ENCODE results near the gene DELE1. TPM values are rescaled to one million over a fixed set of nuclear protein-coding genes. Genes with fewer than 3 reads are reported as not detected.
A peak's percentile ranks its signal among the peaks of the same experiment; 100 is the strongest.
"Not testable (repeated sequence)": the region's sequence is repeated elsewhere in the genome, so short reads cannot be mapped to it uniquely, and the experiment has no call there.

The DELE1 gene
- total RNA-seq, 1 donor from 2014 or later, result 43.4 TPM

DNA sequence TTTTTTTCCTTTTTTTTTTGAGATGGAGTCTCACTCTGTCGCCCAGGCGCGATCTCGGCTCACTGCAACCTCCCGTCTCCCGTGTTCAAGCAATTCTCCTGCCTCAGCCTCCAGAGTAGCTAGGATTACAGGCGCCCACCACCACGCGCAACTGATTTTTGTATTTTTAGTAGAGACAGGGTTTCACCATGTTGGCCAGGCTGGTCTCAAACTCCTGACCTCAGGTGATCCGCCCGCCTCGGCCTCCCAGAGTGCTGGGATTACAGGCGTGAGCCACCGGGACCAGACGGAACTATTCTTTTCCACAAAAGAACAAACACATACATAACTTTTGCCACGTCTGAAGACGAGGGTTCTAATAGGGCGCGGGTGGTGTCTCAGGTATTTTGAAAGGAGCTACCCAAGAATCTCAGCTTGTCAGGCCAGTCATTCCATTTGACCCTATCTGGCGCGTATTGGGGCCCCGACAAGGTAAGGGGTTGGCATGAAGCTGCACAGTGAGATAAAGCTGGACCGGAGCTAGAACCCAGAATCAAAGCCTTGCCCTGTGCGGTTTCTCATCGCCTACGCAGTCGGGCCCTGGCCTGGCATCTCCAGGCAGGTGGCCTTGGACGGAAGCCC is 734 bp upstream of the DELE1 start:
- not testable (repeated sequence) for DNase-seq (ENCODE audit: low read depth in 2 of 2)

DNA sequence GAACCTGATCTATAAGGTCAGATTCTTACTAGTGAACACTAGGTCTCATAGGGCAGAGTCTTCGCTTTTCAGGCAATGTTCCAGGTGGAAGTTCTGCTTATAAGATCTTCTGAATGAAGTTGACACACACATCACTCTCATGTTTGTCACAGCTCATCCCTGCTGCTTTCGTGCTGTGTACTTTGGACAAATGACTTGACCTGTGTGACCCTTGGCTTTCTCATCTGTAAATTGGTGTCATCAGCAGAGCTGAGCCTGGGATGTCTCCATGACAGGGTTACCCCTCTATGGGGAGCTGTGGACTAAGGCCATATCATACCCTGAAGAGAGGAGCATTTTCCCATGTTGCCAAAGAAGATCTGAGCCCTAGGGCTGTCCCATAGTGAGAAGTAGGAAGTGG is 2.8 kb downstream of the DELE1 start:
- no peak for DNase-seq (ENCODE audit: low read depth in 2 of 2)

DNA sequence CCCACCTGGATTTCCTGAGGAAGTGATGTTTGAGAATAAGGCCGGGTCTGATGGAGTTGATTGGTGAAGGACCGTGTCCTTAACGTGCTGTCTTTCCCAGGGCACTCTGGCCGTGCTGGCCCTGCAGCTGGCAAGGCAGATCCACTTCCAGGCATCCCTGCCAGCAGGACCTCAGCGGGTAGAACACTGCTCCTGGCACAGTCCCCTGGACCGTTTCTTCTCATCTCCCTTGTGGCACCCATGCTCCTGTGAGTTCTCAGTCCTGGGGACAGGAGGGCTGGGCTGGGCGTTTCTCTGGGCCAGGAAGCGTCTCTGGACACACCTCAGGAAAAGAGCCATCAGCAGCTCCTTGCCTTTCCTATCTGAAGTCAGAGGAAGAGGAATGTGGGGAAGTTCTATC is 4.4 kb downstream of the DELE1 start:
- DNase-seq (ENCODE audit: low read depth in 2 of 2), result no peak

DNA sequence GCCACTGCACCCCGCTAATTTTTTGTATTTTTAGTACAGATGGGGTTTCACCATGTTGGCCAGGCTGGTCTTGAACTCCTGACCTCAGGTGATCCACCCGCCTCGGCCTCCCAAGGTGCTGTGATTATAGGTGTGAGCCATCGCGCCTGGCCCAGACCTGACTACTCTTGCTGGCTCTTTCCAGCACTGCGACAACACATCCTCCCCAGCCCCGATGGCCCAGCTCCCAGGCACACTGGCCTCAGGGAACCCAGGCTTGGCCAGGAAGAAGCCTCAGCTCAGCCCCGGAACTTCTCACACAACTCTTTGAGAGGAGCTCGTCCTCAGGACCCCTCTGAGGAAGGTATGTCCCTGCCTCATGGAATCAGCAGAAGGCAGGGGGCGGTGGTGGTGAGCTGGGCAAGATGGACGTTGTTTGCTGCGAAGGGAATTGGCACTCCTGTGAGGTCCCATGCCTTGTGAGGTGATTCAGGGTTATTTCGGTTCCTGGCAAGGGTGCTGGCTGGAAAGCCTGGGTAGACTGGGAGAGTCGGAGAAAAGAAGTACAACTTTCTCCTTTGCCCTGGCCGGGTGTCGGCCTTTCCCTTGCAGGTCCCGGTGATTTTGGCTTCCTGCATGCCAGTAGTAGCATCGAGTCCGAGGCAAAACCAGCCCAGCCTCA is 5.9 kb downstream of the DELE1 start:
- DNase-seq (ENCODE audit: low read depth in 2 of 2), result no peak

DNA sequence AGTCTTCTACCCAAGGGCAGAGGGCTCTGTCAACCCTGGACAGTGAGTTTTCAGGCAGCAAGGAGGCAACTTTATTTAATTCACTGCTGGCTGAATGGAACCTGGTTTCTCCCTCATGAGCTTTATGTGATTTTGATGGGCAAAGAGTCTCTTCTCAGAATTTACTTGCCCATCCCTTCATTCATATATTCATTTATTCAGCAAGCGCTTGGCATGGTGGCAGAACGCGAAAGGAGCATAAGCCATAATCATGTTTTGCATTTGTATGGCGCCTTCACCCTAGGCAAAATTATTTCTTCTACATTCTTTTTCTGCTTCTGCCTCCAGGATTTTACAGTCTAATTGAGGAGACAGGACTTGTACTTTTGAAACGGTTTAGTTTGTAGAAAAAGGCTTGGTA is 8.0 kb downstream of the DELE1 start:
- no peak for DNase-seq (ENCODE audit: low read depth in 2 of 2)

DNA sequence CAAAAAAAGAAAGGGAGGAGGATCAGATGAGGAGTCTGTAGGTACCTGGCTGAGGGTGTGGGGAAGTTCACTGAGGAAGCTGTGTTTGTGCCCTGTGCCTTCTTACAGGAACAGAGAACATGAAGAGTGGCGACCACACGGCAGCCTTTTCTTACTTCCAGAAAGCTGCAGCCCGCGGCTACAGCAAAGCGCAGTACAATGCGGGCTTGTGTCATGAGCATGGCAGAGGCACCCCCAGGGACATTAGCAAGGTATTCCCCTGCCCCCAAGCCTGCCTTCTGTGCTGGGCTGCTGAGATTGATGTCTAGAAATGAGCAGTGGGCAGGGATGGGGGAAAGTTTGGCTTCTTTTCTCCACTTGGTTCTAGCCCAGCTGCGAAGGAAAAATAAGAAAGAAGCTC is 9.5 kb downstream of the DELE1 start:
- no peak for DNase-seq (ENCODE audit: low read depth in 2 of 2)

DNA sequence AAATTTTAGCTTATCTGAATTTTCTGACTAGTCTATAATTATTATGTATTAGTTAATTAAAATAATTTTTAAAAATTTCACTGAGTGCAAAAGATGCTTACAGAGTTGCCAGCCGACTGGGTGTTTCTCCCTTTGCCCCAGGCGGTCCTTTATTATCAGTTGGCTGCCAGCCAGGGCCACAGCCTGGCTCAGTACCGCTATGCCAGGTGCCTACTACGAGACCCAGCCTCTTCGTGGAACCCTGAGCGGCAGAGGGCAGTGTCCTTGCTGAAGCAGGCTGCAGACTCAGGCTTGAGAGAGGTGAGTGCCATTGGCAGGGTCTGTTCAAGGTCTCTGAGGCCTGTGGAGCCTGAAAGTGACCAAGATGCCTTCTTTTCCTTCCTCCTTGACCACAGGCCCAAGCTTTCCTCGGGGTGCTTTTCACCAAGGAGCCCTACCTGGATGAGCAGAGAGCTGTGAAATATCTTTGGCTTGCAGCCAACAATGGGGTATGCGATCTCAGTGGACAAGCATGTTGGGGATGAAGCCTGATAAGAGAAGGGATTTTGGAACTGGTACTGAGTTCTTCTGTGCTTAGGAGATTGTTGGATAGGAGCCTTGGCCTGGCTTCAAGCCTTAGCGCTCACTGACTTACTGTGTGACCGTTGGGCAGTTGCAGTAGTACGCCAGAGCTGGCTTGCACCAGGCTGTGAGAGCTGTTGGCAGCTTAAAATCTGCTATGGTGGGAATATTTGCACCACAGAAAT is 10.6 kb downstream of the DELE1 start:
- no peak for DNase-seq (ENCODE audit: low read depth in 2 of 2)

DNA sequence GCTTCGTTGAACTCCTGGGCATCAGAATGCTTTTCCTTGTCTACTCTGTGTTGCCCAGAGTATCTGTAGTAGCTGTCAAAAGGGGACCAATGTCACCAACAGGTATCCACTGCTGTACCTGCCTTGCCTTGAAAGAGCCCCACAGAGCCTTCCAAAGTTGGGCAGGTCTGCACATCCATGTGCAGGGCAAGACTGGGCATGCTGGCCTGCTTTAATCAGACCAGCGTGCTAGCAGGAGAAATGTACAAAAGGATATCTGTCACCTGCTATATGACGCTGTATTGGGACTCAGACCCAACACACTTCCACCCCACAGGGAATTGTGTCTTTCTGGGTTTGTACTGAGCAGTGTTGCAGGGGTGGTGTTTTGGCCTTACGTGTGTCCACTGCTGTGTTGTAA is 11.9 kb downstream of the DELE1 start:
- DNase-seq (ENCODE audit: low read depth in 2 of 2), result no peak

DNA sequence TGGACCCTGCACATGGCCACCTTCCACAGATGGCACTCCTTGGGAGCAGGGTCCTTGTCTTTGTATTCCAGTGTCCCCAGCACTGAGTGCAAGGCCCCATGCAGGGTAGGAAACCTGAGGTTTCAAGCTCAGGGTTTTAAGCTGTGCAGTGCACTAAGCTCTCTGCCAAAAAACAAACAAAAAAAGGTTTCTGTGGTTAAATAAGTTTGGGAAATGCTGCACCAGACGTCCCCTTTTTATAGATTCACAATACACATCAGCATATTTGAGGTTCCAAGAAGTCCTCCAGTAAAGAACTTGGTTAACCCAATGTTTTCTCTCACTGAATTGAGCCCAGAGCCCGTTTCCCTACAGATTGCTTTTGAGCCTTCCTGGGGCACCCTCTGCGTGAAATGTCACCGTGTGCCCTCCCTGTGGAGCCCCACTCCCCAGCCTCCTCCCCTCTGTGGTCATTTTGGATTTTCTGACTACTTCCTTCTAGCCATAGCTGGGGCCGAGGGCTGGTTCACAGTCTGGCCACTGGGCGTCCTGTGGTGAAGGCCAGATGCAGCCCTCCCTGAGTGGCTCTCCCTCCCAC is 17.1 kb downstream of the DELE1 start:
- peak in 1 of 2 donors; percentile 44 for DNase-seq (ENCODE audit: low read depth in 2 of 2)

DNA sequence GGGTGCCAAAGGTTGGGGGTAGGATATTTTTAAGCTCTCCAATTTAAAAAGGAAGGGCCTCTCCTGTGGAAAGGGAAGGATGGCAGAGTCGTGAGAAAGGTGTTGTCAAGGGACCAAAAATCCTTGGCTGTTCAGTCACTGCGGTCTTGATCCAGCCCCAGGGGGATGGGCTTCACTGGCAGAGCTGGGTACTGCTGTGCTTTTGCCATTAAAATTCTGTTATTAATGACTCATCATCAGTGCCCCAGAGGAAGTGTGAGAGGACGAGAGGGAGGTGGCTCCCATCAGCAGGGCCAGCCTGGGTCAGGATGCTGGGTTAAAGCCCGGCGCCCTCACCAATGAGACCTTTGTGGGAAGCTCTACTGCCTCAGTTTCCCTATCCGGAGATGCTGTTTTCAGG is 17.6 kb downstream of the DELE1 start:
- peak in 1 of 2 donors; percentile 71 for DNase-seq (ENCODE audit: low read depth in 2 of 2)

DNA sequence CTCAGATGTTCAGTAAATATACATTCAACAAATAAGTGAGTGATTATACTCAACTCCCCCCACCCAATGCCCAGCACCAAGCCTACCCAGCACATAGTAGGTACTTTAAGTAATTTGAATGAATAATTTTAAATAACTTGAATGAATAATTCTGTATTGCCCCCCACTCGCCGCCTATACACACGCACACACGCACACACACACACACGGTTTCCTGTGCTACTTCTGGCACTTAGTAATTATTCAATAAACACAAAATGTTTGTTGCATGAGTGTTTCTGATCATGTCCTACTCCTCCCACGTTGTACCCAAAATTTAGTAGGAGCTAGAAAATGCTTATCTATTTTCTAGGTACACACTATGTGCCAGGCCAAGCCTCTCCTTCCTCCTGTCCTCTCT is 18.1 kb downstream of the DELE1 start:
- peak in 1 of 2 donors; percentile 25 for DNase-seq (ENCODE audit: low read depth in 2 of 2)

DNA sequence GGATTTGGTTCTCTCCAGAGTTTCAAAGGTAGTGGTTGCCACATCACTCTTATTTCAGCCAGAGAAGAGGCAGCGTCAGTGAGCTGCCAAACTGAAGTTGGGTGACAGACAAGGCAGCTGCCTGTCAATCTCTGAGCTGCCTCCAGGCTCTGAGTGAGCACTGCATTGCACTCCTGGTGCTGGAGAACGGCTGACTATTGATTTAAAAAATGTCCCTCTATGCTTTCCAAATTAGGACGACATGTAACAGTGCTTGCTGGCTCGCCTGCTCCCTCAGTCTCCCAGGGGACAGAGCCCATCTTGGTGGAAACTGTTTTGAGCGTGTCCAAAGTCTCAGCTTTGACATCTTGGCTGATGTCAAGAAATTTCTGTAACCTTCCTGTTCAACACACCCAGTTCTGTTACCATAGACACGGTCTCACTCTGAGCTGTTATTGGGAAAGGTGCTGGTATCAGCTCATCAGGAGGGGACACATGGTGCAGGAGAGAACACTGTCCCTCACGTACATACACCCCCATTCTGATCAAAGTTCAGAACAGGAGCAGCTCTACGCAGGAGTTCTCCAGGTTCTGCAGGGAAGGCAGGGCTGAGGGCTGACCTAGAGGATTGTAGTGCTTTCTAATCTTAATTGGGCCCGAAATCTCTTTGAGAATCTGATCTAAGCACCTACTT is 18.6 kb downstream of the DELE1 start:
- DNase-seq (ENCODE audit: low read depth in 2 of 2), result no peak

DNA sequence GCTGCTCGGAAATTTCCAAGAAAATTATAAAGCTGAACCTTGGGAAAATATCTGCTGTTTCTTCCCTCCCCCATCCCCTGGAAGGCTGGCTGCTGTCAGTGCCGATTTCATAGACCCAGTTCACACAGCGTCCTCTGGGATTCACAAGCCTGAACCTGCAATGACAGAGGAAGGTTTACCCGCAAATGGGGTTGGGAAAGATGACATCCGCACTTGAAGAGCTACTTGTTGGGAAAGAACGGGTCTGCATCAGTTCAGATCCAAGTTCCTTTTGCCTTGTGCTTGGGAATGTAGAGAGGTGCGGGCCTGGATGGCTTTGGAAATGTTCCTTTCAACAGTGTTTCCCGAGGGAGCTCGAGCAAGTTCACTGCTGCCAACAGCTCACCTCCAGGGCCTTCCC is 20.4 kb downstream of the DELE1 start:
- DNase-seq (ENCODE audit: low read depth in 2 of 2), result no peak

DNA sequence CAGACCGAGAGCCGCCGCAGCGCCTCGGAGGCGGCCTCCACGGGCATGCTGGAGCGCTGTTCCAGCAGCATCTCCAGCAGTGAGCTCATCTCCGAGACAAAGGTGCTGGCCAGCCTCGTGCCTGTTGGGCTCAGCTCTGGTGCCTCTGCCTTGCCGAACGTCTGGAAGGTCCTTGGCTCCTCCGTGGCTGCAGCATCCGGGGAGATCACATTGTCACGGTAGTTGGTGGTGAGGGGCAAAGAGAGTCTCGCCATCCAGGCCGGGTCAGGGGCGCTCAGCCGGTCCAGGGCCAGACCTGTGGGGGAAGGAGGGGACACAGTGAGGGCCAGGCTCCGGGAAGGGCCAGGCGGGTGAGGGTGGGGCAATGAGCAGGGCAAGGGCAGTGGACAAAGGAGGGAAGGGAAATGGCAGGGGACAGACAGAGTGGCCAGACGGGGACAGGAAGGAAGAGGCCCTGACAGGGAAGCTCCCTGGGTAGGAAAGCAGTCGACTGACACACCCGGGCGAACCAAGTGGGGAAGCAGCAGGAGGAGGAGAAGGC is 21.9 kb downstream of the DELE1 start:
- DNase-seq (ENCODE audit: low read depth in 2 of 2), result peak in 1 of 2 donors; percentile 29

DNA sequence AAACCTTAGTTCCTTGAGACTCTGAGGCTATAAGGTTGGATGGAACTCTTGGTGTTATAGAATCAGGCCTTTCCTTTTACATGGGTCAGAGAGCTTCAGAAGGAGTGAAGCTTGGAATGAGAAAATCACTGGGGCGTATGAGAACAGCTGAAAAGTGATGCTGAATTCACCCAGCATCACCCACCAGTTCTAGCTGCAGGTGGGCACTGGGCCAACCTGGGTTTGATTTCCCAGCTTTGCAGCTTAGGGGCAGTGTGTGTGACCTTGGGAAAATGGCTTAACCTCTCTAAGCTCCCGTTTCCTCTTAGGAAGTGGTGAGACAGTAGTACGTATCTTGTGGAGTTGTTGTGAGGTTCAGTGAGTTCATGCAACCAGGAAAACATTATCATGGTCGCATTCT is 23.6 kb downstream of the DELE1 start:
- peak in 1 of 2 donors; percentile 45 for DNase-seq (ENCODE audit: low read depth in 2 of 2)

DNA sequence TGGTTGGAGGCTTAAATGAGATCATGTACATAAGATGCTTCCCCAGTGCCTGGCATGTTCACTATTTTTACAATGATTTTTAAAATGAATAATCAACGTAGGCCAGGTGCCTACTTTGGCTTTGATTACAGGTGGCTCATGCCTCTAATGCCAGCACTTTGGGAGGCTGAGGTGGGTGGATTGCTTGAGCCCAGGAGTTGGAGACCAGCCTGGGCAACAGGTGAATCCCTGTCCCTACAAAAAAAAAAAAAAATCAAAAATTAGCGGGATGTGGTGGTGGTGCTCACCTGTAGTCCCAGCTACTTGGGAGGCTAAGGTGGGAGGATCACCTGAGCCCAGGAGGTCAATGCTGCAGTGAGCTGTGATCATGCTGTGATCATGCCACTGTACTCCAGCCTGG is 25.1 kb downstream of the DELE1 start:
- no peak for DNase-seq (ENCODE audit: low read depth in 2 of 2)

DNA sequence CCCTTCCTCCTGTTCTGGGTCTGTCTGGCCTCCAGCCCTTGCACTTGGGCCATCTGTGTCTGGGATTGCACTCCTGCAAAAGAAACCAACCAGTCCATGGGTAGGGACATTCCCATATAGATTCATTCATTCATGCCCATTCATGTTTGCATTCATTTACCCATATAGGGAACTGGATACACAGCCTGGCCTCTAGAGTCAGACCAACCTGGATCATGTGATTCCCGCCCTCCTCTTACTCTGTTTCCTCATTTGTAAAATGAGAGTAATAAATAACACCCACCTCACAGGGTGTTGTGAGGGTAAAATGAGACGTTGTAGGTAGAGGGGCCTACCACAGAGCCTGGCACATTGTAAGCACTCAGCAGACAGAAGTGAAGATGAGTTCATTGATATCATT is 25.8 kb downstream of the DELE1 start:
- no peak for DNase-seq (ENCODE audit: low read depth in 2 of 2)

DNA sequence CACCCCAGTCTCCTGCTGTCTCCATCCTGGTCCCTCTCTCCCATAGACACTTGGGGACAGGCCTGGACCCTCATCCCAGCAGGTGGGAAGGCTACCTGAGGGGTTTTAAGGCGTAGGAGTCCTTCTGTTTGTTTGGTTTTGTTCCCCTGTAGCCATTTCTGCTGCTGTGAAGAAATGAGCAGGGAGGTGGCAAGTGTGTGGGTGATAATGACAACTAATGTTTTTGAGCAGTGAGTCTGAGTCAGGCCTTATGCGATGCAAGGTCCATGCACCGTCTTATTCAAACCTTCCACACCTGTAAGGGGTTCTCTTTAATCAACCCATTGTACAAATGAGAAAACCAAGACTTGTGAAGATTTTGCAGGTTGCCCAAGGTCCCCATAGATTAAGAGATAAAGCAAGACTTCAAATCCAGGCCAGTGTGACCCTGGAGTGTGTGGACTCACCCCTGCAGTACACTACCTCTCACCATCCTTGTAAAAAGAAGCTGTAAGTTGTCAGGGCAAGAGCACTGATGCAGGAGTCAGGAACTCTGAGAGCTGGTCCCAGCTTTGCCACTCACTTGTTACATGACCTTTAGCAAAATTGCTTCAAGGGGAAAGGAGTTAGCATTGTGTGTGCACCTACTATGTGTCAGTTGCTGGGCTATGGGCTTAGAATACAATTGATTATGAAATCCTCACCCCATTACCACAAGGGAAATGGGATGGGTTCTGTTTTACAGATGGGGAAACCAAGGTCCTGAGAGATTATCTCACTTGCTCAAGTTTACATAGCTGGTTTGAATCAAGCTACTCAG is 26.7 kb downstream of the DELE1 start:
- no peak for DNase-seq (ENCODE audit: low read depth in 2 of 2)

DNA sequence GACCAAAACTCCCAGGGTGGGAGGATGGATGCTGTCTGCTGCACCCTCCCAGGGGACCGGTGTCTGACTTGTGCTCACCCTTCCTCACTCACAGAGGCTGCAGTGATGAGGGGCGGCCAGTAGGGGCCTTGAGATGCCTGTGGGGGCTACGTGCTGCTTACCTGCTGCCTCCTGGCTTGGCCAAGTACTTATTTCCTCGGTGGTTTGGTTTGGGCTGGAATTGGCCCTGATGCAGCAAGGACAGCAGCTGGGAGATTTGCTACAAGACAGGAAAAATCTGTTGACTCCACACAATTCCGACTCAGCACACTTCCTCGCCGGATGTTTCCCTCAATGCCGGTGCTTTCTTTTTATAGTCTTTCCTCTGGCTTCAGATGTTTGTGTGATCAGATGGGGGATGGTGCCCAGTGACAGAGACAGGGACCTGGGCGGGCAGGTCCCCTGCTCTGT is 27.7 kb downstream of the DELE1 start:
- peak in 1 of 2 donors; percentile 80 for DNase-seq (ENCODE audit: low read depth in 2 of 2)

DNA sequence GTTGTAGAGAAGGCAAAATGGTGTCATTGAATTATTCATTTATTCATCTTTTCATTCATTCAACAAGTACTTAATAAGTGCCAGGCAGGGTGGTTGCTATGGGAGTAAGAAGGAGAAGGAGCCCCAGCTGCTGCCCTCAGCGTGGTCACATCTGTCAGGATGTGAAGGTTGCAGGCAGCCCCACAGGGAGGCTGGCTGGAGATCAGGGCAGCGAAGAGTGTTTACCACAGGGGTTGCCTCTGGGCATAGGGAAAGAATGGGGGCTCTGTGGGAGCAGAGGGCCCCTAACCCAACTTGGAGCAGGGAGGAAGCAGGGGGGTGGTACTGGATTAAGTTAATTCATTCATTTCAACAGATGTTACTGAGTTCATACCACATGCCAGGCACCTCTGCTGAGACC is 28.3 kb downstream of the DELE1 start:
- DNase-seq (ENCODE audit: low read depth in 2 of 2), result no peak

DNA sequence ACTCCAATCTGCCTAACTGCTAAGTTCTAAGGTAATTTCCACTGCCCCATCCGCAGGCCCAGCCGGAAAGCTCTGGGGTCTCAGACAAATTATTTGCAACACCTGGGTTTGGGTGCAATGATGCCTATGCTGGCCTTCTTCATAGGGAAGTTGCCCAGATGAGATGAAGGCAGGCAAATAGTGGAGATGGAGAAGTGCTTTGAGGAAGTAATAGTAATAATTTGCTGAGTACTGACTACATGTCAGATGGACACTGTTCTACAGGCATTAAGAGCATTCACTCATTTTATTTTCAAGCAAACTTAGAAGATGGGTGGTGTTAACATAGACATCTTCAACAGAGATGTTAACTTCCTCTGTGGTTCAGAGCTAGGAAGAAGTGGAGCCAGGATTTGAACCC is 30.5 kb downstream of the DELE1 start:
- no peak for DNase-seq (ENCODE audit: low read depth in 2 of 2)
